ENCODE data around the gene FAM90A26.
"Not testable (repeated sequence)": the region's sequence is repeated elsewhere in the genome, so short reads cannot be mapped to it uniquely, and the experiment has no call there.

Gene FAM90A26

DNA sequence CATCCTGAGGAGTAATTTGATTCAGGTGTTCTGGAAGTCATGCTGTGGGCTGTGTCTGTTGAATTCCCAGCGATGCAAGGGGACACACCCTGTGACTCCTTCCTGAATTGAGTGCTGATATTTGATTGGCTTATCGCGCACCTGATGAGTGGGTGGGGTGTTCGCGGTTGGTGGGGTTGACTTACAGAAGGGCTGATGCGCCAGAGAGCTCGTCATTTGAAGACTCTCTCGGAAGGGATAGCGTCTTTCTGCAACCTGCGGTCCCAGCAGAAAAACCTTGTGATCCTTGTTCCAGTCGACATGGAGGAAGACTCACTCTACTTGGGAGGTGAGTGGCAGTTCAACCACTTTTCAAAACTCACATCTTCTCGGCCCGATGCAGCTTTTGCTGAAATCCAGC is 49.6 kb downstream of the FAM90A26 start, which contains the start of gene USP17L12:
Gene USP17L12, plus strand, starts transcription at position 301 of the 400 bp plus-strand sequence. Its CDS starts 0 bp downstream, at position 301.
- H3K4me3 ChIP-seq (ENCODE audit: low read length); H3K27me3 ChIP-seq (ENCODE audit: control insufficient read depth, insufficient read depth, low read length); H3K36me3 ChIP-seq (ENCODE audit: control insufficient read depth, insufficient read depth, low read length); H3K4me1 ChIP-seq (ENCODE audit: control insufficient read depth, insufficient read depth, low read length); H3K9ac ChIP-seq (ENCODE audit: low read length); H3K27ac ChIP-seq (ENCODE audit: low read depth, low read length): not testable (repeated sequence)

DNA sequence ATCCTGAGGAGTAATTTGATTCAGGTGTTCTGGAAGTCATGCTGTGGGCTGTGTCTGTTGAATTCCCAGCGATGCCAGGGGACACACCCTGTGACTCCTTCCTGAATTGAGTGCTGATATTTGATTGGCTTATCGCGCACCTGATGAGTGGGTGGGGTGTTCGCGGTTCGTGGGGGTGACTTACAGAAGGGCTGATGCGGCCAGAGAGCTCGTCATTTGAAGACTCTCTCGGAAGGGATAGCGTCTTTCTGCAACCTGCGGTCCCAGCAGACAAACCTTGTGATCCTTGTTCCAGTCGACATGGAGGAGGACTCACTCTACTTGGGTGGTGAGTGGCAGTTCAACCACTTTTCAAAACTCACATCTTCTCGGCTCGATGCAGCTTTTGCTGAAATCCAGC is 54.4 kb downstream of the FAM90A26 start, which contains the start of gene USP17L13:
Gene USP17L13, plus strand, starts transcription at position 301 of the 400 bp plus-strand sequence. Its CDS starts 0 bp downstream, at position 301.
- not testable (repeated sequence) for H3K4me3 ChIP-seq (ENCODE audit: low read length); H3K27ac ChIP-seq (ENCODE audit: low read depth, low read length); H3K9ac ChIP-seq (ENCODE audit: low read length); H3K36me3 ChIP-seq (ENCODE audit: control insufficient read depth, insufficient read depth, low read length); H3K27me3 ChIP-seq (ENCODE audit: control insufficient read depth, insufficient read depth, low read length); H3K4me1 ChIP-seq (ENCODE audit: control insufficient read depth, insufficient read depth, low read length)

Data from rectal smooth muscle tissue (tissue), 1 donor.